ENCODE measurements around the gene NHLH1. TPM values are rescaled to one million over a fixed set of nuclear protein-coding genes. Genes with fewer than 3 reads are reported as not detected.

The NHLH1 gene
- total and polyA plus RNA-seq, 2 donors (not counting 3 experiments of a cell fraction or from before 2014, with no cell fraction given), result 0.46 TPM

- no peak for DNase-seq (ENCODE audit: low read depth, low spot score)
- no peak overlapping the region for H3K4me3 ChIP-seq (replicated peaks in 1 of 3; ENCODE audit: insufficient read depth in 1 of 3, low read depth in 1 of 3, low read length in 3 of 3)
Observed at GRCh38 chr1:160419150-160419837, 52.4 kb downstream of the NHLH1 start.

GRCh38 chr1:160419838-160420169, 52.9 kb downstream of the NHLH1 start:
- dilution Hi-C loops (cut with MboI; ENCODE audit: extremely low pct_ligation_motif_present, low sequenced_read_pairs), result no loop called here
- Histone ChIP-seq H4K20me1 (replicated peaks; ENCODE audit: control insufficient read depth, extremely low read depth, insufficient read depth, low read length) (no peaks in the 10 kb centered on the region), H3K27ac (ENCODE audit: insufficient read depth, low read depth, low read length) (no peak overlapping the region), H3K4me3 (replicated peaks in 1 of 3; ENCODE audit: insufficient read depth in 1 of 3, low read depth in 1 of 3, low read length in 3 of 3) (no peak overlapping the region), H3K79me2 (ENCODE audit: control insufficient read depth, insufficient read depth, low read length) (no peaks in the 10 kb centered on the region), H3K27me3 (ENCODE audit: control insufficient read depth in 2 of 2, insufficient read depth in 2 of 2, low read length in 2 of 2) (peaks cover 11 to 15% of the 10 kb centered on the region in 2 experiments), H3K4me2 (ENCODE audit: insufficient read depth, low read length) (no peak overlapping the region), H2AFZ (ENCODE audit: low read depth, low read length) (no peak overlapping the region), H3K36me3 (ENCODE audit: control insufficient read depth in 2 of 2, extremely low read depth in 1 of 2, insufficient read depth in 2 of 2, low read length in 2 of 2) (no peaks in the 10 kb centered on the region), H3K9me1 (replicated peaks; ENCODE audit: control insufficient read depth, extremely low read depth, insufficient read depth, low read length) (no peaks in the 10 kb centered on the region), H3K9ac (replicated peaks; ENCODE audit: extremely low read depth, insufficient read depth, low read length) (no peak overlapping the region), H3K9me3 (replicated peaks; ENCODE audit: control insufficient read depth, insufficient read depth, low read length) (no peaks in the 10 kb centered on the region), H3K4me1 (ENCODE audit: control insufficient read depth, extremely low read depth, insufficient read depth, low read length) (no peaks in the 10 kb centered on the region)
- ChIA-PET CTCF (no interaction called here), POLR2A (no interaction called here)
- DNase-seq (ENCODE audit: low read depth, low spot score) (no peak), FAIRE-seq (no peak)
- intact Hi-C loops (cut with micrococcal nuclease), result no loop called here
- TF ChIP-seq POLR2A (IDR thresholded peaks at IDR 0.05; ENCODE audit: low read depth, low read length), result no peak
- no peak for TF ChIP-seq MYC (IDR thresholded peaks at IDR 0.05; ENCODE audit: low read depth, low read length)
- TF ChIP-seq MAX (IDR thresholded peaks at IDR 0.05; ENCODE audit: insufficient read depth, insufficient read length), result no peak
- no peak for TF ChIP-seq POLR2AphosphoS5 (IDR thresholded peaks at IDR 0.05; ENCODE audit: insufficient read depth, low read depth, low read length)
- TF ChIP-seq GATA2 (IDR thresholded peaks at IDR 0.05; ENCODE audit: insufficient read depth, insufficient read length, low read depth, low read length), result no peak
- no peak for TF ChIP-seq FOS (IDR thresholded peaks at IDR 0.05; ENCODE audit: borderline replicate concordance, insufficient read depth, low read length)
- no peak for TF ChIP-seq EZH2 (IDR thresholded peaks at IDR 0.05; ENCODE audit: borderline replicate concordance, low read depth, low read length, severe bottlenecking)
- no peak for TF ChIP-seq JUN (IDR thresholded peaks at IDR 0.05; ENCODE audit: borderline replicate concordance, insufficient read depth, insufficient read length, low read depth)
- TF ChIP-seq CTCF (IDR thresholded peaks at IDR 0.05; ENCODE audit: extremely low read depth in 1 of 2, insufficient read depth in 1 of 2, low read depth in 1 of 2, low read length in 2 of 2), result no peak
- no TSS peak for BruUV-seq (replicated peaks)

More at GRCh38 chr1:160419150-160419837, 52.4 kb downstream of the NHLH1 start:
- BruUV-seq (replicated peaks), result no TSS peak
- ChIA-PET CTCF (interaction anchor here (0.9 kb wide), 1 partner anchor 334 kb away, joined by 4 read pairs; no protein-coding TSS in a partner anchor), POLR2A (no interaction called here)
- Histone ChIP-seq H3K4me1 (ENCODE audit: control insufficient read depth, extremely low read depth, insufficient read depth, low read length) (no peaks in the 10 kb centered on the region), H3K79me2 (ENCODE audit: control insufficient read depth, insufficient read depth, low read length) (no peaks in the 10 kb centered on the region), H3K36me3 (ENCODE audit: control insufficient read depth in 2 of 2, extremely low read depth in 1 of 2, insufficient read depth in 2 of 2, low read length in 2 of 2) (no peaks in the 10 kb centered on the region), H3K27me3 (ENCODE audit: control insufficient read depth in 2 of 2, insufficient read depth in 2 of 2, low read length in 2 of 2) (peaks cover 12 to 19% of the 10 kb centered on the region in 2 experiments), H4K20me1 (replicated peaks; ENCODE audit: control insufficient read depth, extremely low read depth, insufficient read depth, low read length) (no peaks in the 10 kb centered on the region), H3K4me2 (ENCODE audit: insufficient read depth, low read length) (no peak overlapping the region), H2AFZ (ENCODE audit: low read depth, low read length) (no peak overlapping the region), H3K9ac (replicated peaks; ENCODE audit: extremely low read depth, insufficient read depth, low read length) (no peak overlapping the region), H3K9me3 (replicated peaks; ENCODE audit: control insufficient read depth, insufficient read depth, low read length) (no peaks in the 10 kb centered on the region), H3K9me1 (replicated peaks; ENCODE audit: control insufficient read depth, extremely low read depth, insufficient read depth, low read length) (no peaks in the 10 kb centered on the region), H3K27ac (ENCODE audit: insufficient read depth, low read depth, low read length) (no peak overlapping the region)
- intact Hi-C loops (cut with micrococcal nuclease) (no loop called here), dilution Hi-C loops (cut with MboI; ENCODE audit: extremely low pct_ligation_motif_present, low sequenced_read_pairs) (no loop called here)
- no peak for TF ChIP-seq GATA2 (IDR thresholded peaks at IDR 0.05; ENCODE audit: insufficient read depth, insufficient read length, low read depth, low read length)
- FAIRE-seq, result no peak

All from endothelial cell of umbilical vein (primary cell).